Upper lobe of right lung (tissue), 1 donor: ENCODE measurements around the gene TRPC4. TPM values are rescaled to one million over a fixed set of nuclear protein-coding genes. Genes with fewer than 3 reads are reported as not detected.

ENCODE experiments used
- ATAC-seq: fragments of 200-7000 bp; cut with Tn5 transposase; one replicate; pipeline ENCODE4 v1.9.1; 2020; ENCODE audit warnings: mild to moderate bottlenecking, moderate library complexity
- DNase-seq: peaks from one replicate; pipeline ENCODE4 v3.0.0-alpha.2; 2020
- H3K27ac ChIP-seq: fragments of 200-600 bp; one replicate; pipeline ENCODE4 v1.8.0; 2022
- H3K27me3 ChIP-seq: fragments of 200-600 bp; one replicate; pipeline ENCODE4 v1.8.0; 2022; ENCODE audit warnings: mild to moderate bottlenecking
- H3K36me3 ChIP-seq: fragments of 200-600 bp; one replicate; pipeline ENCODE4 v1.8.0; 2022
- H3K4me1 ChIP-seq: fragments of 200-600 bp; one replicate; pipeline ENCODE4 v1.8.0; 2022
- H3K4me3 ChIP-seq: fragments of 200-600 bp; one replicate; pipeline ENCODE4 v1.8.0; 2022; ENCODE audit warnings: mild to moderate bottlenecking
- H3K9me3 ChIP-seq: fragments of 200-600 bp; one replicate; pipeline ENCODE4 v1.8.0; 2022
- intact Hi-C: fragments of 100-400 bp; cut with DNase I; formaldehyde crosslinking; loops from one replicate; pipeline ENCODE4 v1.11.0; 2022
- total RNA-seq: library from RNA; stranded (reverse); fragmentation: NEBNext Ultra II Directional; extraction: Animal tissue kit (Norgen Biotek cat#: 25700); gene quantifications from one replicate; pipeline ENCODE4 v1.2.1, GENCODE V29; 2021
- TF ChIP-seq, protein P1 (sequence below): fragments of 200-600 bp; IDR thresholded peaks from one replicate; pipeline ENCODE4 v1.8.0; 2022; ENCODE audit warnings: antibody characterized with exemption
- donor health status: DM: no; HTN: yes; CAD: no; lungs with severe emphysema.

TRPC4 gene
- total RNA-seq, 1 donor from 2014 or later, result 1.6 TPM

DNA sequence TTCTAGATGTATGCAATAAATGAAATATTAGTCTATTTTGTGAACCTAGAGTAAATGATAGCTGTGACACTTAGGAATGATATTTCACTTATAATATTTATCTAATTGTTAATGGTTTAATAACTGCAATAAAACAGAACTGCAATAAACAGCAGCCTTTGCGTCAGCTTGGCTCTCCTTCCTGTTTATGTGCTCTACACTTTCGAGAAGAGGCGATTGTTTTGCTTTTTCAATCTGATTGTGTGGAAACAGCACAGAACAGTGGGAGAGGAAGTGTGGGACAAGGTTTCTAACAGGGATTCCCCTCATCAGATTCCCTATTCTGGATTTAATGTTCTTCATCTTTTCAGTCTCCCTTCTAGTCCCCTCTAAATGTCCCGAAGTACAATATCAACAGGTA lies 17.3 kb upstream of the TRPC4 start:
- Histone ChIP-seq H3K27ac (no peak overlapping the region), H3K27me3 (no peaks in the 10 kb centered on the region), H3K4me1 (no peaks in the 10 kb centered on the region), H3K9me3 (no peaks in the 10 kb centered on the region), H3K36me3 (no peaks in the 10 kb centered on the region), H3K4me3 (no peak overlapping the region)
- DNase-seq (no peak), ATAC-seq (no peak)
- TF ChIP-seq, protein P1, sequence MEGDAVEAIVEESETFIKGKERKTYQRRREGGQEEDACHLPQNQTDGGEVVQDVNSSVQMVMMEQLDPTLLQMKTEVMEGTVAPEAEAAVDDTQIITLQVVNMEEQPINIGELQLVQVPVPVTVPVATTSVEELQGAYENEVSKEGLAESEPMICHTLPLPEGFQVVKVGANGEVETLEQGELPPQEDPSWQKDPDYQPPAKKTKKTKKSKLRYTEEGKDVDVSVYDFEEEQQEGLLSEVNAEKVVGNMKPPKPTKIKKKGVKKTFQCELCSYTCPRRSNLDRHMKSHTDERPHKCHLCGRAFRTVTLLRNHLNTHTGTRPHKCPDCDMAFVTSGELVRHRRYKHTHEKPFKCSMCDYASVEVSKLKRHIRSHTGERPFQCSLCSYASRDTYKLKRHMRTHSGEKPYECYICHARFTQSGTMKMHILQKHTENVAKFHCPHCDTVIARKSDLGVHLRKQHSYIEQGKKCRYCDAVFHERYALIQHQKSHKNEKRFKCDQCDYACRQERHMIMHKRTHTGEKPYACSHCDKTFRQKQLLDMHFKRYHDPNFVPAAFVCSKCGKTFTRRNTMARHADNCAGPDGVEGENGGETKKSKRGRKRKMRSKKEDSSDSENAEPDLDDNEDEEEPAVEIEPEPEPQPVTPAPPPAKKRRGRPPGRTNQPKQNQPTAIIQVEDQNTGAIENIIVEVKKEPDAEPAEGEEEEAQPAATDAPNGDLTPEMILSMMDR, result no peak
- intact Hi-C loops, result no loop called here

DNA sequence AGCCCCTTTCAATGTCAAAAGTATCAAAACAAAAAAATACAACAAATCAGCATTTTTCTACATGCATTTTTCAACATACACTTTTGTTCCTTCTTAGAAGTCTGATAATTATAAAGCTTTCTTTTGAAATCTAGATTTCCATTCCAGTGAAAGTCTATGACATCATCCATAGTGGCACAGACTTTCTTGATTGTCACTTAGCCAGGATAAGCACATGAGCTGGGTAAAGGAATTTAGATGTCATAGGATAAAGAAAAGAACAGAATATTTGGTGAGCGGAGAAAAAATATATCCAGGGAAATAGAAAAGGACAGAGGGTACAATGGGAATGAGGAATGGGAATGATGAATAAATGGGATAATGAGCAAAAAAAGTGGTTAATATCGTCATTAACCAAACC lies 15.1 kb upstream of the TRPC4 start:
- no peaks in the 10 kb centered on the region for H3K9me3 ChIP-seq
- TF ChIP-seq, protein P1, result no peak
- ATAC-seq, result no peak
- no peak for DNase-seq
- no peaks in the 10 kb centered on the region for H3K27me3 ChIP-seq
- intact Hi-C loops, result no loop called here
- H3K27ac ChIP-seq, result no peak overlapping the region
- no peaks in the 10 kb centered on the region for H3K36me3 ChIP-seq
- H3K4me3 ChIP-seq, result no peak overlapping the region
- H3K4me1 ChIP-seq, result no peaks in the 10 kb centered on the region

DNA sequence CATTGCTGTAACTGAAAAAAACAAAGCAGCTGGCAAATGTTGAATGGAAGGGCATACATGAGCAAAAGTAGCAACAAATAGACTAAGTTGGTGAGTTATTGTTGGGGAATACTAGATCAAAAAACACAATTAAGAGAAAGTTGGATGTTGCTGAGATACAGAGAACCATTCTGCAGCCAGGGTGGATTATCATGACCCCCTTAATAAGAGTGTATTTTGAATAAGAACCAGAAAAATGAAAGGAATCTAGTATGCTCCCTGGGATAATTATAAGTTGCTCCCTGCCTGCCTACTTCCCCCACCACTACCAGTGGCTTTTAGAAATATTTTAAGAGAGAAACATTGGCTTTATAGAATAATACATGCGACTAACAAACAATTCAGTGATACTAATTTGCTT lies 14.5 kb upstream of the TRPC4 start:
- Histone ChIP-seq H3K36me3 (no peaks in the 10 kb centered on the region), H3K9me3 (no peaks in the 10 kb centered on the region), H3K4me3 (no peak overlapping the region), H3K27me3 (no peaks in the 10 kb centered on the region), H3K4me1 (no peaks in the 10 kb centered on the region), H3K27ac (no peak overlapping the region)
- DNase-seq (no peak), ATAC-seq (no peak)
- intact Hi-C loops, result no loop called here
- TF ChIP-seq, protein P1, result no peak

DNA sequence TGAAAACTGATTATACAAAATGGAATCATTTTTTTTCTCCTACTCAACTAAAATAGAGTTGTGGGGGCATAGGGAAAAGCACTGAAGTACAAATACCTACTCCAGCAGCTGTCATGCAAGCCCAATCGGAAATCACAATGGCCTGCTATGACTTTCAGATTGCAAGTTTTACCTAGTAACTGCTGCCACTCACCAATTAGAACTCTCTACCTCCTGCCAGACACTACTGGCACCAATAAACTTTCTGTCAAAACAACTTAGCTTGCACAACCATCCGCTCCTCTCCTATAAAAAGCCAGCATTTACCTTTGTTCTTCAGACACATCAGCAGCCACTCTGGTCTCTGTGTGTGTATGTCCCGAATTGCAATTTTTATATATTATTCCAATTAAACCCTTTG lies 9.3 kb upstream of the TRPC4 start:
- no peak overlapping the region for H3K27ac ChIP-seq
- no peaks in the 10 kb centered on the region for H3K9me3 ChIP-seq
- intact Hi-C loops, result no loop called here
- DNase-seq (no peak), ATAC-seq (no peak)
- TF ChIP-seq, protein P1, result no peak
- no peaks in the 10 kb centered on the region for H3K27me3 ChIP-seq
- no peak overlapping the region for H3K4me3 ChIP-seq
- H3K4me1 ChIP-seq, result no peaks in the 10 kb centered on the region
- no peaks in the 10 kb centered on the region for H3K36me3 ChIP-seq

DNA sequence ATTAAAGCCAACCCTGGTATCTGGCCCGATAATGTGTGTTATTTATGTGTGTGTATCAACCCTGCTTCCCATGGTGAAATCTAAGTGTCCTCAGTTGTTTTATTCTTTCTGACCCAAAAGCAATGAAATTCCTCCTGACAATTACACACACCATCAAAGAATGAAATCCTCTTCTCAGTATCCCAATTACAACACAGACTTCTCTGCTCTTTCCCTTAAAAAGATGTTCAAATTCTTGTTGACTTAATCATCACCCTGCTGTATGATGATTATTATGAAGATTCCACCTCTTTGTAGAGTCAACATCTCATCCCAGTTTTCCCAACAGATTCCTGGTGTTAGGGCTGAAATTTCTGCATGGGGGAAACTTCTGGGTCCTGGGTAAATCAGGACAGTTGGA lies 8.9 kb upstream of the TRPC4 start:
- Histone ChIP-seq H3K36me3 (no peaks in the 10 kb centered on the region), H3K27me3 (no peaks in the 10 kb centered on the region), H3K4me1 (no peaks in the 10 kb centered on the region), H3K27ac (no peak overlapping the region), H3K9me3 (no peaks in the 10 kb centered on the region), H3K4me3 (no peak overlapping the region)
- TF ChIP-seq, protein P1, result no peak
- intact Hi-C loops, result no loop called here
- ATAC-seq (no peak), DNase-seq (no peak)

DNA sequence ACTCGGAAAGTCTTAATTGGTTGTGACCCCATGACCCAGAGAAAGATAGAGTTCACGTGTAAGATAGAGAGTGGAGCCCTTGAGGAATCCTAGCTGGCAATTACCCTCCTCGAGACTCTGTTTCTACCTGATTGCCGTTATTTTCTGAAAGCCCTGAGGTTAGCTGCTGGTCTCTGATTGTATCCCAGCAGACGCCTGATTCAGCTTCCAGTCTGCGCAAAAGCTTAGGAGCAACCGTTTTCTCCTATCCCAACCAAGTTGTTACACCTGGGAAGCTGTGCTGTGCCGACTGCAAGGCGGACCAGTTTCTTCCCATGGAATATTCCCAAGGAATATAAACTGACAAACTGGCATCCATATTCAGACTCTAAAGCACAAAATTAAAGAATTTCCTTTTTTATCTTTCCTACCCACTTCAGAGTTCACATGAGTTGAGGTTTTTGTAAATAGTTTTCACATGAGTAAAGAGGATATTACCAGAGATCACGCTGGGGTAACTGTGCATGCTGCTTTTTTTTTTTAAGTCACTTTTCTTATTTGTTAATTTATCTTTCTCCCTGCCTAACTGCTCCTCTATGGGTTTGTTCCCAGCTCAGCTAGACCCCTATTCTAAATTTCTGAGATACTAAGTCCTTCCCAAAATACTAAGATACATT lies 1.5 kb upstream of the TRPC4 start:
- TF ChIP-seq, protein P1, result no peak
- DNase-seq (no peak), ATAC-seq (no peak)
- H3K27me3 ChIP-seq, result peaks cover 33% of the 10 kb centered on the region
- H3K4me1 ChIP-seq, result peaks cover 5% of the 10 kb centered on the region
- no peaks in the 10 kb centered on the region for H3K9me3 ChIP-seq
- H3K27ac ChIP-seq, result no peak overlapping the region
- intact Hi-C loops, result no loop called here
- no peak overlapping the region for H3K4me3 ChIP-seq
- no peaks in the 10 kb centered on the region for H3K36me3 ChIP-seq
